ENCODE measurements around the gene KLHL11. TPM values are rescaled to one million over a fixed set of nuclear protein-coding genes. Genes with fewer than 3 reads are reported as not detected.

The KLHL11 gene
- total and polyA plus RNA-seq, 4 donors, result 0.63 to 27.7 (median 6.8) TPM

GRCh38 chr17:41913798-41914197 lies 48.6 kb upstream of the KLHL11 start:
- no peak overlapping the region for H3K27ac ChIP-seq (ENCODE audit: low read depth in 1 of 2, low read length in 1 of 2)
- no peaks in the 10 kb centered on the region for H3K9me3 ChIP-seq (ENCODE audit: control insufficient read depth in 4 of 4, insufficient read depth in 3 of 4, low read length in 3 of 4)
- DNase-seq, result no peak
- 87 to 89% methylated on average over 4 of the region's 4 CpGs for WGBS, 2 donors
- H3K36me3 ChIP-seq (ENCODE audit: control insufficient read depth in 4 of 4, insufficient read depth in 4 of 4, low read length in 4 of 4), result peaks cover 17 to 44% (median 28%) of the 10 kb centered on the region in 4 donors
- H3K27me3 ChIP-seq (ENCODE audit: control insufficient read depth in 3 of 3, insufficient read depth in 3 of 3, low read length in 2 of 3), result no peaks in the 10 kb centered on the region
- TF ChIP-seq CTCF (IDR thresholded peaks at IDR 0.05; ENCODE audit: control extremely low read depth, extremely low read depth), result no peak
- H3K4me1 ChIP-seq (ENCODE audit: control insufficient read depth in 5 of 5, insufficient read depth in 5 of 5, low read length in 5 of 5), result peaks cover 0 to 17% (median 12%) of the 10 kb centered on the region in 5 donors
- no peak overlapping the region for H3K9ac ChIP-seq (ENCODE audit: insufficient read depth in 1 of 2, low read length in 2 of 2)
- no peak for ATAC-seq (ENCODE audit: insufficient read depth, low FRiP score)
- no peak overlapping the region for H3K4me3 ChIP-seq

- Histone ChIP-seq H3K4me3 (no peak overlapping the region), H3K36me3 (ENCODE audit: control insufficient read depth in 4 of 4, insufficient read depth in 4 of 4, low read length in 4 of 4) (peaks cover 17 to 49% (median 28%) of the 10 kb centered on the region in 4 donors), H3K4me1 (ENCODE audit: control insufficient read depth in 5 of 5, insufficient read depth in 5 of 5, low read length in 5 of 5) (peaks cover 0 to 16% (median 11%) of the 10 kb centered on the region in 5 donors), H3K27me3 (ENCODE audit: control insufficient read depth in 3 of 3, insufficient read depth in 3 of 3, low read length in 2 of 3) (no peaks in the 10 kb centered on the region), H3K27ac (ENCODE audit: low read depth in 1 of 2, low read length in 1 of 2) (no peak overlapping the region), H3K9me3 (ENCODE audit: control insufficient read depth in 4 of 4, insufficient read depth in 3 of 4, low read length in 3 of 4) (no peaks in the 10 kb centered on the region), H3K9ac (ENCODE audit: insufficient read depth in 1 of 2, low read length in 2 of 2) (no peak overlapping the region)
- no peak for ATAC-seq (ENCODE audit: insufficient read depth, low FRiP score)
- WGBS, 2 donors, result 83 to 88% methylated on average over 1 of the region's 1 CpG
- DNase-seq, result no peak
- no peak for TF ChIP-seq CTCF (IDR thresholded peaks at IDR 0.05; ENCODE audit: control extremely low read depth, extremely low read depth)
Observed at GRCh38 chr17:41912925-41913324, 47.7 kb upstream of the KLHL11 start.

- ATAC-seq (ENCODE audit: insufficient read depth, low FRiP score) (no peak), DNase-seq (no peak)
- Histone ChIP-seq H3K9ac (ENCODE audit: insufficient read depth in 1 of 2, low read length in 2 of 2) (no peak overlapping the region), H3K27ac (ENCODE audit: low read depth in 1 of 2, low read length in 1 of 2) (no peak overlapping the region), H3K36me3 (ENCODE audit: control insufficient read depth in 4 of 4, insufficient read depth in 4 of 4, low read length in 4 of 4) (peaks cover 20 to 62% (median 34%) of the 10 kb centered on the region in 4 donors), H3K4me3 (no peak overlapping the region), H3K27me3 (ENCODE audit: control insufficient read depth in 3 of 3, insufficient read depth in 3 of 3, low read length in 2 of 3) (no peaks in the 10 kb centered on the region), H3K4me1 (ENCODE audit: control insufficient read depth in 5 of 5, insufficient read depth in 5 of 5, low read length in 5 of 5) (peaks cover 0 to 20% (median 2%) of the 10 kb centered on the region in 5 donors), H3K9me3 (ENCODE audit: control insufficient read depth in 4 of 4, insufficient read depth in 3 of 4, low read length in 3 of 4) (no peaks in the 10 kb centered on the region)
- TF ChIP-seq CTCF (IDR thresholded peaks at IDR 0.05; ENCODE audit: control extremely low read depth, extremely low read depth), result no peak
- 93 to 94% methylated on average over 13 of the region's 13 CpGs for WGBS, 2 donors
Observed at GRCh38 chr17:41910701-41911391, 45.6 kb upstream of the KLHL11 start.
